NCI-H1694 (cell line): ENCODE data around the gene ADM5.

Experiments used
- DNase-seq: peaks from one replicate; lab custom pipeline; 2025; lab: John Stamatoyannopoulos, UW

ADM5 gene, protein sequence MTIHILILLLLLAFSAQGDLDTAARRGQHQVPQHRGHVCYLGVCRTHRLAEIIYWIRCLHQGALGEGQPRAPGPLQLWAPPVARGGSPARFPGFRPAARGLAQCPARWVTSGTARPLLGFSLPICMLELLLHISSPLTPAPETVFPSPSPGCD

DNA sequence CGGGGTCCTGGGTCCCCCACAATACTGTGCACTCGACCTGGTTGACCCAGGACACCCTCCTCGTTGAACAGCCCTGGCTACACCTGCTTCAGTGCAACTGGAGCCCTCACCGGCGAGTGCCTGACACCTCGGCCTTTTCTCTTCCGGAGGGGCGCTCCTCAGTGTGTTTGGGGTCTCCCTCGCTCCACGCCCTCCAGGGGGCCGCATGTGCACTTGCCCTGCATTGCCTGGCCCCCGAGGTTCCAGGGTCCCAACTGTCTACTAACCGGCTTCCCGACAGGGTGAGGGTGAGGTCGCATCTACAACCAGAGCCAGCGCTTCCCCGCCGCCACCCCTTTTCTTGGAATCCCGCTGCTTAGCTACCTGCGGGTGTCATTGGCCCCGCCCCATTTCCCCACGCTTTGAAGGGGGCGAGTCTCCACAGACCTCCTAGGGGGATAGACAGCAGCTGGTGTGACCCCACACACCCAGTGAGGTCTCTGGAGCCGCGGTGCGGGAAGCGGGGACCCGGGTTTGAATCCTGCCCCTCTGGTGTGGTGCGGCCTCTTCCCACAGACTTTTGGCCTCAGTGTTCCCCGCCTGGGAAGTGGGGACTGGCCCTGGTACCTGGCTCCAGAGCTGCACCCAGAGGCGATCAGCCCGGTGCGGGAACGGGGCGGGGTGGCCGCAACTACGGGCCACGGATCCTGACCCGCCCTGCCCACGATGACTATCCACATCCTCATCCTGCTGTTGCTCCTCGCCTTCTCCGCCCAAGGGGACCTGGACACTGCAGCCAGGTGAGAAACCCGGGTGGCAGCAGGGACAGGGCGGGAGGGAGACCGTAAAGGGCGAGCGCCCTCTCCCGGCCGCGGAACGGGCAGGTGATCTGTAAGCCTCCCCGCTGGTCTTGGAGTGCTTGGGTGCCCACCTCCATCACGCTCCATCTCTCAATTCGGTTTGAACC is at the start of gene ADM5:
ADM5 (plus strand) TSS at position 462 of the 946 bp plus-strand sequence; CDS start at position 706, 244 bp downstream.
- DNase-seq = peak; percentile 41

GRCh38 chr19:49640113-49640898 is 49.1 kb upstream of the ADM5 start, which contains the start of gene RRAS:
Gene RRAS, minus strand, starts transcription at chr19:49640143. Its CDS starts 45 bp downstream, at chr19:49640098.
- peak; percentile 100 for DNase-seq

GRCh38 chr19:49641688-49642491 is 47.5 kb upstream of the ADM5 start, which contains the start of gene SCAF1:
Gene SCAF1, plus strand, starts transcription at chr19:49642209. Its CDS starts 2,818 bp downstream, at chr19:49645027.
- DNase-seq = peak; percentile 98

DNA sequence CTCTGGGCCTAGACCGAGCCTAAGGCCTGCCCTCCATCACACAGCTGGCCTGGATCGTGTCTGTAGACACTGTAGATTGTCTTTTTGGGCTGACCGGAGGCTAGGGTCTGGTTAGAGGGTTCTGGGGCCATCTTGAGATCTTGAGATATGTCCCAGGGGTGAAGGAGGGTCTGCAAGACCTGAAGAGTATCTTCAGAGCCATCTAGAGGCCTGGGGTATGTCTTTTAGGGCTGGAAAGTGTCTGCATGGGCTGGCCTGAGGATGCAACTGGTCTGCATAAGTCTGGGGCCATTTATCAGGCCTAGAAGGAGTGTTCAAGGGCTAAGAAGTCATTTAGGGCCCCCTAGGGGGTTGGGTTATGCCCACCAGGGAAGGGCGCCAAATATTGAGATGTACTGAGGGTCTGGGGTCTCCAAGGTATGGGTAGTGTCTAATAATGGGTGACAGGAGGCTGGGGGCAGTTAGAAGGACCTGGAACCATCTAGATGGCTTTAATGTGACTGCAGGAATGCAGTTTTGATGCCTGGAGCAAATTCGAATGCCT is 46.8 kb upstream of the ADM5 start:
- DNase-seq = no peak

GRCh38 chr19:49643466-49643865 is 45.9 kb upstream of the ADM5 start:
- no peak for DNase-seq

DNA sequence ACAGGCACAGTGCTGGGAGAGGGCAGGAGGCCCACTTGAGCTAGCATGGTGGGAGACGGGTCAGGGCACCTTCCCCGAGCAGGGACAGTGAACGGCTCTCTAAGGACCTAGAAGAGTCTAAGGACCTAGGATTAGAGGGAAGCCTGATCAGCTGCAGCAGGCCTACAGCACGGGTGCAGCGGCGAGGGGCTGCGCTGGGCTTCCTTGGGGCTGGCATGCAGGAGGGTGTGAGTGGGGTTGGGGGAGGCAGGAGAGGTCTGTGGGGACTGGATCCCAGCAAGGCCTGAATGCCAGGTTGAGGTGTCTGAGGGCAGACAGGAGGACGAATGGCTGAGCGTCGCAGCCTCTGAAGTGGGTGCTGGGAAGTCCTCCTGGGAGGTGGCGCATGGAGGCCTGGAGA is 43.8 kb upstream of the ADM5 start:
- no peak for DNase-seq

GRCh38 chr19:49645995-49646394 is 43.4 kb upstream of the ADM5 start:
- DNase-seq = no peak

- no peak for DNase-seq
These were observed 42.8 kb upstream of the ADM5 start for GRCh38 chr19:49646586-49646985.

- DNase-seq = no peak
These were observed 38.2 kb upstream of the ADM5 start for GRCh38 chr19:49651029-49651819.

GRCh38 chr19:49651820-49652550 is 37.4 kb upstream of the ADM5 start:
- no peak for DNase-seq

DNA sequence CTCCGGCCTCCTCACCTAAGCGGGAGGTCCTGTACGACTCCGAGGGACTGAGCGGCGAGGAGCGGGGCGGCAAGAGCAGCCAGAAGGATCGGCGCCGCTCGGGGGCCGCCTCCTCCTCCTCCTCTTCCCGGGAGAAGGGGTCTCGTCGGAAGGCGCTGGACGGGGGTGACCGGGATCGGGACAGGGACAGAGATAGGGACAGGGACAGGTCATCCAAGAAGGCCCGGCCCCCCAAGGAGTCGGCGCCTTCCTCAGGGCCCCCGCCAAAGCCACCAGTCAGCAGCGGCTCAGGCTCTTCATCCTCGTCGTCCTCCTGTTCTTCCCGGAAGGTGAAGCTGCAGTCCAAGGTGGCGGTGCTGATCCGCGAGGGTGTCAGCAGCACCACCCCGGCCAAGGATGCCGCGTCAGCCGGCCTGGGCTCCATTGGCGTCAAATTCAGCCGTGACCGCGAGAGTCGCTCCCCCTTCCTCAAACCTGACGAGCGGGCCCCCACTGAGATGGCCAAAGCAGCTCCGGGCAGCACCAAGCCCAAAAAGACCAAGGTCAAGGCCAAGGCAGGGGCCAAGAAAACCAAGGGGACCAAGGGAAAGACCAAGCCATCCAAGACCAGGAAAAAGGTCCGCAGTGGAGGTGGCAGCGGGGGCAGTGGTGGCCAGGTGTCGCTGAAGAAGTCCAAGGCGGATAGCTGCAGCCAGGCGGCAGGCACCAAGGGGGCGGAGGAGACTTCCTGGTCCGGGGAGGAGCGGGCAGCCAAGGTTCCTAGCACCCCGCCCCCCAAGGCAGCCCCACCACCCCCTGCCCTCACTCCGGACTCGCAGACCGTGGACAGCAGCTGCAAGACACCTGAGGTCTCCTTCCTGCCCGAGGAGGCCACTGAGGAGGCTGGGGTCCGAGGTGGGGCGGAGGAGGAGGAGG is 36.6 kb upstream of the ADM5 start:
- no peak for DNase-seq

- DNase-seq = no peak
These were observed 36.0 kb upstream of the ADM5 start for GRCh38 chr19:49653466-49653806.

DNA sequence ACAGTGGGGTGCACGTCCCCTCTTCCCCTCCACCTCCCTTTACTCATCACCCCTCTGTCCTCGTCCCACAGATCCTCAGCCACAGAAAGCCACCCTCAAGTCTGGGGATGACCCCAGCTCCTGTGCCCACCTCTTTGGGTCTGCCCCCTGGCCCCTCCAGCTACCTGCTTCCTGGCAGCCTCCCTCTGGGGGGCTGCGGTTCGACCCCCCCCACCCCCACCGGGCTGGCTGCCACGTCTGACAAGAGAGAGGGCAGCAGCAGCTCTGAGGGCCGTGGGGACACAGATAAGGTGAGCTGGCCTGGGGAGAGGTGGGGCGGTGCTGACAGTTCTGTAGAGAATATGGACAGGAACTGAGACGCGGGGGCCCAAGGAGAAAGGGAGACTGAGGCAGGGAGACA is 34.8 kb upstream of the ADM5 start:
- DNase-seq = no peak

- no peak for DNase-seq
These were observed 33.6 kb upstream of the ADM5 start for GRCh38 chr19:49655570-49656455.

DNA sequence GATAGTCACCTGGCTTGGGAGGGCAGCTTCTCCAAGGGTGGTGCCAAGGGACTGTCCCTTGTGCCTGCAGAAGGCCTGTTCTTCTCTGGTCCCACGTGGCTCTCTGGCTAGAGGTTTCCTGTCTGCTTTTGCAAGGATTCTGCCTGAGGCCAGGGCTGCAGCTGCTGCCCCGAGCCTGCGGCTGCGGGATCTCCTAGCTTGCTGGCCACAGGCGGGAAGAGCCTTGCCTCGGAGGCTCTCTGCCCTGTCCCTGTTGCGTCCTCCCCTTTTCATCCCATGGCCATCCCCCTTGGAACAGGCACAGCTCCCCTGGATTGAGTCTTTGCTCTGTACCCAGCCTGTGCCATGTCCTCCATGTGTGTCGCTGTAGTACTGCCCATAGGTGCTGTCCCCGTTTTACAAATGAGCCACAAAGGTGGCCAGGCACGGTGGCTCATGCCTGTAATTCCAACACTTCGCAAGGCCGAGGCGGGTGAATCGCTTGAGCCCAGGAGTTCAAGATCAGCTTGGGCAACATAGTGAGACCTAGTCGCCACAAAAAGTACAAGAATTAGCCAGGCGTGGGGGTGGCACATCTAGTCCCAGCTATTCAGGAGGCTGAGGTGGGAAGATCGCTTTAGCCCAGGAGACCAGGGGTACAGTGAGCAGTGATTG is 32.8 kb upstream of the ADM5 start:
- DNase-seq = no peak

DNA sequence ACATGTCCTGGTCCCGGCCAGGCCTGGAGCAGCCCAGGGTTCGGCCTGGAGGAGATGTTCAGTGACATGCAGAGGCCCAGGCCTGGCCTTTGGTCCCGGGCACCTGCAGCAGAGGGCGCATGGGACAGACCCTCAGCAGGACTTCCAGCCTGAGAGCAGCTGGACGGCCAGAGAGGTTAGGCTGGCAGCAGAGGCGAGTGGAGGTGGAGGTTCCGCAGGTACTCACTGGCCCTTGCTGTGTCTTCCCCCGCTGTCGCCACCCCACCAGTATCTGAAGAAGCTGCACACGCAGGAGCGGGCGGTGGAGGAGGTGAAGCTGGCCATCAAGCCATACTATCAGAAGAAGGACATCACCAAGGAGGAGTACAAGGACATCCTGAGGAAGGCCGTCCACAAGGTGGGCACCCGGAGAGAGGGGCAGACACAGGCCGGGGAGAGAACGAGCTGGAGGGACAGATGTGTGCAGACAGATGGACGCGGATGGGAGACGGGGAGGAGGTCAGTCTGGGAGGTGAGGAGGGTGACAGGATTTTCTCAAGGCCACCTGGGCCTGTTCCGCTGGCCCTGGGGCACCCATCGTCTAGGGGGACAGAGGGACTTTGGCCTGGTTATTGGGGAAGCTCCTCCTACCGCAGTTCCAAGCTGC is 31.8 kb upstream of the ADM5 start:
- DNase-seq = no peak

DNA sequence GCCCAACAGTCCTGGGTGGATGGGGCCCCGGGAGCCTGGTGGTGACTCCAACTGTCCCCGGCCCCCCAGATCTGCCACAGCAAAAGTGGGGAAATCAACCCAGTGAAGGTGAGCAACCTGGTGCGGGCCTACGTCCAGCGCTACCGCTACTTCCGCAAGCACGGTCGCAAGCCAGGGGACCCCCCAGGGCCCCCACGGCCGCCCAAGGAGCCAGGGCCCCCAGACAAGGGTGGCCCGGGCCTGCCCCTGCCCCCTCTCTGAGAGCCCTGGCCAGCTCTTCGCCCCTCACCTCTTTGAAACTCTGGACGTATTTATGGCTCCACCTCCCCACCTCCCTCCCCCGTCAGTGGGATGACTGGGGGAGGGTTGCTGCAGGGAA is 31.3 kb upstream of the ADM5 start:
- DNase-seq = no peak
